Activated CD8-positive, alpha-beta memory T cell treated with anti-CD3 and anti-CD28 coated beads for 48 hours (primary cell): ENCODE results near the gene IBA57.
"Not testable (repeated sequence)": the region's sequence is repeated elsewhere in the genome, so short reads cannot be mapped to it uniquely, and the experiment has no call there.

Source experiments
- DNase-seq, 3 experiments: peaks; one replicate each; pipeline ENCODE4 v3.0.0-alpha.2; 2020; ENCODE audit warnings: low read depth in 2 of 3, low spot score in 2 of 3

The IBA57 gene

GRCh38 chr1:228224198-228225164 lies 58.9 kb downstream of the IBA57 start:
- DNase-seq = no peak

- DNase-seq = no peak
Measured at GRCh38 chr1:228225165-228225710, 59.6 kb downstream of the IBA57 start.

GRCh38 chr1:228225740-228226139 lies 60.1 kb downstream of the IBA57 start:
- DNase-seq = no peak

- DNase-seq = no peak
Measured at GRCh38 chr1:228226141-228226874, 60.7 kb downstream of the IBA57 start.

GRCh38 chr1:228226956-228227791 lies 61.6 kb downstream of the IBA57 start:
- no peak for DNase-seq

GRCh38 chr1:228228147-228228546 lies 62.5 kb downstream of the IBA57 start:
- DNase-seq = not testable (repeated sequence)

GRCh38 chr1:228228601-228229074 lies 63.0 kb downstream of the IBA57 start:
- DNase-seq = no peak

GRCh38 chr1:228231189-228231588 lies 65.6 kb downstream of the IBA57 start:
- DNase-seq = no peak
